Epithelial cell of proximal tubule (primary cell): ENCODE data around the gene UGT1A10. TPM values are rescaled to one million over a fixed set of nuclear protein-coding genes. Genes with fewer than 3 reads are reported as not detected.
"Not testable (repeated sequence)": the region's sequence is repeated elsewhere in the genome, so short reads cannot be mapped to it uniquely, and the experiment has no call there.

ENCODE experiments used
- DNase-seq: peaks from one replicate; pipeline ENCODE4 v3.0.0-alpha.2; 2011; ENCODE audit warnings: low read depth
- H3K4me3 ChIP-seq: 2 replicates; pipeline ENCODE4 v1.5.1; 2011; ENCODE audit warnings: low read depth, mild to moderate bottlenecking, low read length
- CTCF ChIP-seq: conservative IDR thresholded peaks from 2 replicates; pipeline ENCODE4 v1.5.1; 2012; ENCODE audit warnings: low read depth, mild to moderate bottlenecking, low read length
- total RNA-seq: library from RNA; depleted of rRNA; stranded (reverse); fragments of >200 nt; gene quantifications from 2 replicates; pipeline ENCODE4 v1.2.3, GENCODE V29; 2015

UGT1A10 gene
- total RNA-seq, 1 donor from 2014 or later, result not detected

GRCh38 chr2:233603520-233603919 is 32.7 kb upstream of the UGT1A10 start:
- no peak for TF ChIP-seq CTCF
- H3K4me3 ChIP-seq, result no peak overlapping the region
- peak; percentile 63 for DNase-seq

- DNase-seq, result no peak
- H3K4me3 ChIP-seq, result no peak overlapping the region
- TF ChIP-seq CTCF, result no peak
These were observed 31.4 kb upstream of the UGT1A10 start for GRCh38 chr2:233604826-233605225.

GRCh38 chr2:233605680-233606079 is 30.6 kb upstream of the UGT1A10 start:
- no peak overlapping the region for H3K4me3 ChIP-seq
- no peak for DNase-seq
- no peak for TF ChIP-seq CTCF

- TF ChIP-seq CTCF, result no peak
- DNase-seq, result no peak
- no peak overlapping the region for H3K4me3 ChIP-seq
These were observed 25.0 kb upstream of the UGT1A10 start for GRCh38 chr2:233611284-233611683.

- DNase-seq, H3K4me3 ChIP-seq: not testable (repeated sequence)
These were observed 18.8 kb upstream of the UGT1A10 start, which contains the start of gene UGT1A8 for GRCh38 chr2:233617476-233617875. UGT1A8 (plus strand) TSS chr2:233617633; CDS start chr2:233617708, 75 bp downstream.

- H3K4me3 ChIP-seq, result no peak overlapping the region
- TF ChIP-seq CTCF, result no peak
- DNase-seq, result no peak
These were observed 16.0 kb upstream of the UGT1A10 start for GRCh38 chr2:233620204-233620603.

- DNase-seq, H3K4me3 ChIP-seq: not testable (repeated sequence)
These were observed 14.4 kb upstream of the UGT1A10 start for GRCh38 chr2:233621863-233622262.

GRCh38 chr2:233627331-233628025 is 8.8 kb upstream of the UGT1A10 start:
- no peak overlapping the region for H3K4me3 ChIP-seq
- no peak for TF ChIP-seq CTCF
- no peak for DNase-seq
